Ovary (tissue), 1 donor: ENCODE results near the gene PMIS2.

Experiments
- EP300 ChIP-seq: sonication (generic); formaldehyde crosslinking; IDR thresholded peaks from one replicate; pipeline ENCODE4 v1.6.1; 2017; ENCODE audit warnings: antibody characterized with exemption
- POLR2A ChIP-seq: fragments of 450-650 bp; IDR thresholded peaks from one replicate; pipeline ENCODE4 v1.6.1; 2017; ENCODE audit warnings: antibody characterized with exemption, mild to moderate bottlenecking, moderate library complexity

- TF ChIP-seq EP300 (no peak), POLR2A (no peak)
Observed at GRCh38 chr19:35629332-35629633, 43.3 kb downstream of the PMIS2 start.
